ENCODE results near the gene PRDM12. TPM values are rescaled to one million over a fixed set of nuclear protein-coding genes. Genes with fewer than 3 reads are reported as not detected.

Gene PRDM12
- total RNA-seq, result not detected in 2 replicates

GRCh38 chr9:130664251-130665028 lies at the start of gene PRDM12:
PRDM12 (plus strand) TSS chr9:130664594; CDS start chr9:130664654, 60 bp downstream.
- DNase-seq (ENCODE audit: extremely low read depth, low read depth, low spot score), result no peak

GRCh38 chr9:130616451-130616850 lies 47.9 kb upstream of the PRDM12 start:
- DNase-seq (ENCODE audit: extremely low read depth, low read depth, low spot score), result no peak

GRCh38 chr9:130623466-130623865 lies 40.9 kb upstream of the PRDM12 start:
- DNase-seq (ENCODE audit: extremely low read depth, low read depth, low spot score), result no peak

- no peak for DNase-seq (ENCODE audit: extremely low read depth, low read depth, low spot score)
These were observed 40.2 kb upstream of the PRDM12 start for GRCh38 chr9:130624154-130624553.

- no peak for DNase-seq (ENCODE audit: extremely low read depth, low read depth, low spot score)
These were observed 38.0 kb upstream of the PRDM12 start for GRCh38 chr9:130626249-130626996.

- no peak for DNase-seq (ENCODE audit: extremely low read depth, low read depth, low spot score)
These were observed 37.3 kb upstream of the PRDM12 start for GRCh38 chr9:130627051-130627450.

GRCh38 chr9:130627896-130628792 lies 36.2 kb upstream of the PRDM12 start:
- DNase-seq (ENCODE audit: extremely low read depth, low read depth, low spot score), result no peak

GRCh38 chr9:130629443-130630070 lies 34.8 kb upstream of the PRDM12 start:
- DNase-seq (ENCODE audit: extremely low read depth, low read depth, low spot score), result no peak

- no peak for DNase-seq (ENCODE audit: extremely low read depth, low read depth, low spot score)
These were observed 34.3 kb upstream of the PRDM12 start for GRCh38 chr9:130630071-130630450.

- no peak for DNase-seq (ENCODE audit: extremely low read depth, low read depth, low spot score)
These were observed 33.7 kb upstream of the PRDM12 start for GRCh38 chr9:130630506-130631330.

GRCh38 chr9:130631331-130632080 lies 32.9 kb upstream of the PRDM12 start:
- DNase-seq (ENCODE audit: extremely low read depth, low read depth, low spot score), result no peak

GRCh38 chr9:130632081-130632710 lies 32.2 kb upstream of the PRDM12 start:
- no peak for DNase-seq (ENCODE audit: extremely low read depth, low read depth, low spot score)

GRCh38 chr9:130632841-130633240 lies 31.6 kb upstream of the PRDM12 start:
- no peak for DNase-seq (ENCODE audit: extremely low read depth, low read depth, low spot score)

- DNase-seq (ENCODE audit: extremely low read depth, low read depth, low spot score), result no peak
These were observed 30.8 kb upstream of the PRDM12 start for GRCh38 chr9:130633336-130634190.

GRCh38 chr9:130634191-130634768 lies 30.1 kb upstream of the PRDM12 start:
- DNase-seq (ENCODE audit: extremely low read depth, low read depth, low spot score), result no peak

GRCh38 chr9:130634801-130635200 lies 29.6 kb upstream of the PRDM12 start:
- DNase-seq (ENCODE audit: extremely low read depth, low read depth, low spot score), result no peak

GRCh38 chr9:130635306-130635705 lies 29.1 kb upstream of the PRDM12 start:
- no peak for DNase-seq (ENCODE audit: extremely low read depth, low read depth, low spot score)
